Activated CD4-positive, CD25-positive, alpha-beta regulatory T cell treated with anti-CD3 and anti-CD28 coated beads, Interleukin-2, amount 50 U/mL, for 24 hours (primary cell): ENCODE measurements around the gene ATG13.
"Not testable (repeated sequence)": the region's sequence is repeated elsewhere in the genome, so short reads cannot be mapped to it uniquely, and the experiment has no call there.

ENCODE experiments used
- ATAC-seq, 2 donors: fragments of 150-1000 bp; cut with Tn5 transposase; one replicate each; pipeline ENCODE4 v1.10.0; 2021; ENCODE audit warnings: mild to moderate bottlenecking in 1 of 2, moderate library complexity in 1 of 2

Gene ATG13

GRCh38 chr11:46649180-46649738 is 31.9 kb downstream of the ATG13 start:
- no peak for ATAC-seq

GRCh38 chr11:46655631-46656030 is 38.3 kb downstream of the ATG13 start:
- no peak for ATAC-seq

- no peak for ATAC-seq
These were observed 39.8 kb downstream of the ATG13 start for GRCh38 chr11:46657186-46657585.

- ATAC-seq = no peak
These were observed 40.9 kb downstream of the ATG13 start for GRCh38 chr11:46658259-46658658.

GRCh38 chr11:46659908-46660307 is 42.6 kb downstream of the ATG13 start:
- no peak for ATAC-seq

- ATAC-seq = no peak
These were observed 44.5 kb downstream of the ATG13 start for GRCh38 chr11:46661836-46662235.

DNA sequence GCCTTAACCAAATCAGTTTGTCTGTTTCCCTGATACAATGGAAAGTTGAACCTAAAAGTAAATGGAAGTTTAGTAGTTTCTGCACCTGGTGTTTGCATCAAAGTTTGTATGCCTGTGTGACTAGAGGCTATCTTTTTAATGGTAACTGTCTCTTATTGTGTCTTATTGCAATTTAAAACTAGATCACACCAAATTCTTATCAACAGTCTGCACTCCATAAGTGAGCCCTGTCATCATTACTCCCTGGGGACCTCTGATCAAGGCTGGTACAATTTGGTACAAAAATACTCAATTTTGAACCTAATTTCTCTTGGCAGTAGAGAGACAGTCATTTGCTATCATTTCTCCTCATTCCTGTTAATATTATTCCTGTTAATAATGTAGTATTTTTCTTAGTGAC is 45.0 kb downstream of the ATG13 start:
- no peak for ATAC-seq

GRCh38 chr11:46663277-46663940 is 46.1 kb downstream of the ATG13 start:
- no peak for ATAC-seq

DNA sequence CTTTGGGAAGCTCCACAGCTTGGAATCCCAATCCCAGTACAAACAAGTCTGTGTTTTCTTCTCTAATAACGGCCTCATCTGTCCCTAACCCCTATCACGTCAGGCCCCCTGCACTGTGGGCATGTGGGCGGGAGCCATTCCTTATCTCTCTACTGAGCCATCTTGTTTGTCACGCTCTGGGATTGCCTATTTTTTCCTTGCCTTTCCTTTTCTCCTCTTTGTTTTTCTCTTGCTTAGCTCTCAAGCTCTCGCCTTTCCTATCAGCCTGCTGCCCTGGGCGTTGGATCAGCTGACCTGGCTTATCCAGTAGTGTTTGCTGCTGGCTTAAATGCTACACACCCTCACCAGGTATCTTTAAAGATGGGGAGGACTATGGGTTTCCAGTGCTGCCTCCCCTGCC is 47.3 kb downstream of the ATG13 start:
- ATAC-seq = no peak

DNA sequence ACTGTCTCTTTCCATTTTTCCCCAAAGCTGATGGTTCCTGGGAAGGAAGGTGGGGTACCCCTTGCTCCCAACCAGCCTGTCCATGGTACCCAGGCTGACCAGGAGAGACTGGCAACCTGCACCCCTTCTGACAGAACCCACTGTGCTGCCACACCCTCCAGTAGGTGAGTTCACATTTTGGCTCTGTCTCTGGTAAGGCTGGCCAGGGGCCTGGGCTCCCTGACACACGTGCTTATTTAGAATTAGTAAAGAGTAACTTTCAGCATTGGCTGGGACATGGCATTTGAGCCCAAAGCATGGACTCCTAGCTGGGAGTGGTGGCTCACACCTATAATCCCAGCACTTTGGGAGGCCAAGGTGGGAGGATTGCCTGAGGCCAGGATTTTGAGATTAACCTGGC is 48.0 kb downstream of the ATG13 start:
- no peak for ATAC-seq

DNA sequence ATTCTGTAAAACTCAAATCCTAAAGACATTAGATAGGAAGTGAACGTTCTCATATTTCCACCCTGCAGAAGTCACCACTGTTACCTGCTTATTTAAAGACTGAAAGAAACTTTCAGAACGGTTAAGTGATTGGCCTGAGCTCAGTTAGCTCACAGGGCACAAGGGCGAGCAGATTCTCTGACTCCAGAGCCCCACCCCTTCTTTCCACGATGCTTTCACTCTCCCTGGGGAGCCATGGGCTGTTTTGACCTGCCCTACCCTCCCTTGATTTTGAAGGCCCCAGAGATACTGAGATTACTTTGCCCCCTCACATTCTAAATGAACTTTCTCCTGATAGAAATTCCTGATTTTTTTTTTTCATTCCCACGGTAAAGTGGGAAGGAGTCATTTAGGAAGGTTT is 49.2 kb downstream of the ATG13 start:
- ATAC-seq = no peak

DNA sequence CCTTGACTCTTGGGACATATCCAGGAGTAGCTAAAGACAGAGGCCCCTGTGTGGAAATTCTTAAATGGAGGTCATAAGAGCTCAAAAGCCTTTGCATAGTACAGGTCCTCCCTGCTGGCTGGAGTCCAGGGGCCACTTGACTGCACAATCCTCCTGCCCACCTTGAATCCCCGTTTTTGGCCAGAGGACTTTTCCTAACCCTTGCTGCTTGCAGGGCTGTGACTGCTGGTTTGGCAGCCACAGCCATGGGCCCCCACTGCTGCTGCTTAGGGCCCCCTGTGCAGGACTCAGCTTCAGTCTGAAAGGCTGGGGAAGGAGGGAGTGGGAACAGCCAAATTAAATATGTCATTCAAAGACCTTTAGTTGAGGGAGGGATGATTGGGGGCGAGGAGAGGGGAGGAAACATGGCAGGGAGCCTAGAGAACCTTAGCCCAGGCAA is 49.7 kb downstream of the ATG13 start:
- ATAC-seq = no peak

DNA sequence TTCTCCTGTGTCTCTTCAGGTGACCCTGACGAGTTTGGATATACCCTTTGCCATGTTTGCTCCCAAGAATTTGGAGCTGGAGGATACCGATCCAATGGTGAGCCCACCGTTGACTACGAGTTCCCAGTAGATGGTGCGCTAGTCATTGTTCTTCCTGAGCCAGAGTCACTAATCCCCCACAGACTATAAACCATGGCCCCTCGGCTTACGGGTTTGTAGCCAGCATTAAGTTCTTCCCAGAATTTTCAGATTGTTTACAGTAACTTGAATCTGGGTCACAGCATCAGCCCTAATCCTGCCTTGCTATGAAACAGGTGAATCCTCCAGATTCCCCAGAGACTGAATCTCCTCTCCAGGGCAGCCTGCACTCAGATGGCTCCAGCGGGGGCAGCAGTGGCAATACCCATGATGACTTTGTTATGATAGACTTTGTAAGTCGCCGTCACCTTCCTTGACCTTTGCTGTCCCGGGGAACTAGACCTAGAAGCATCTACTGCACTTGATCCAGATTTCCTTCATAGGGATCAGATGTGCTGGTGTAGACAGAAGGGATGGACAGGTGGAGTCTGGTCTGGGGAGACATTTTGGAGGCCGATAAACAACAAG is 51.2 kb downstream of the ATG13 start:
- ATAC-seq = no peak

- no peak for ATAC-seq
These were observed 52.4 kb downstream of the ATG13 start for GRCh38 chr11:46669711-46670139.

- ATAC-seq = not testable (repeated sequence)
These were observed 53.2 kb downstream of the ATG13 start for GRCh38 chr11:46670521-46670920.

DNA sequence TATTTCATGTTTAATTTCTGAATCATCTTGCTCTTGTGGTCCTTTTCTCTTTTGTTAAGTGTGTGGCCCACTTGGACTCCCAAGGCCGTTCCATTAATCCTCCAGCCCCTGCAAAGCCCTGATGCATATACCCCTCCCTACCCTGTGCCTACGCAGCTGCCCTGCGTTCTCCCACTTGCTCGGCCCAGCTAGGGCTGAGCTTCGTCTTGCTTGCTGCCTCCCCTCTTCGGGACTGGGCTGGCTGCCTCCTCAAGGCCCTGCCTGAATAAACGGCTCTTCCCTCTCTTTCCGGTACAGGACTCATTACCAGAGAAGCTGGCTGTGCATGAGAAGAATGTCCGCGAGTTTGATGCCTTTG is 54.6 kb downstream of the ATG13 start:
- ATAC-seq = no peak

DNA sequence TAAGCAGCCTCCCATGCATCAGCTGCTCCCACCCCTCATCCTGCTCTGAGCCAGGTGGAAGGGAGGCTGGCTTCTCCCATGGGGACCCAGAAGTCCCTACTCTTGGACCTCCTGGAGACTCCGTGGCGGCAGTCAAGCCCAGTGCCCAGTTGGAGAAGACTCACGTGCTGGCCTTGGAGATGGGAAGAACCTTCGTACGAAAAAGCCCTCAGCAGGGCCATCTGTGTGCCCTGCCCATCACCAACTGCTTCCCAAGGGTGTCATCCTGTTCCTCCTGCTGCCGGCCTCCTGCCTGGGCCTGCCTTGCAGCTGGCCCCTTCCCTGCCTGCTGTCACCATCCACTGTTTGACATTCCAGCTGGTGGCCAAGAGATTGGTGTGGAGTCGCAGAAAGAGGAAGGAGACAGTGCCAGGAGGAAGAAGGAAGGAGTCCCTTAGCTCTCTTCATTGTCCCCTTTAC is 55.1 kb downstream of the ATG13 start:
- ATAC-seq = no peak

DNA sequence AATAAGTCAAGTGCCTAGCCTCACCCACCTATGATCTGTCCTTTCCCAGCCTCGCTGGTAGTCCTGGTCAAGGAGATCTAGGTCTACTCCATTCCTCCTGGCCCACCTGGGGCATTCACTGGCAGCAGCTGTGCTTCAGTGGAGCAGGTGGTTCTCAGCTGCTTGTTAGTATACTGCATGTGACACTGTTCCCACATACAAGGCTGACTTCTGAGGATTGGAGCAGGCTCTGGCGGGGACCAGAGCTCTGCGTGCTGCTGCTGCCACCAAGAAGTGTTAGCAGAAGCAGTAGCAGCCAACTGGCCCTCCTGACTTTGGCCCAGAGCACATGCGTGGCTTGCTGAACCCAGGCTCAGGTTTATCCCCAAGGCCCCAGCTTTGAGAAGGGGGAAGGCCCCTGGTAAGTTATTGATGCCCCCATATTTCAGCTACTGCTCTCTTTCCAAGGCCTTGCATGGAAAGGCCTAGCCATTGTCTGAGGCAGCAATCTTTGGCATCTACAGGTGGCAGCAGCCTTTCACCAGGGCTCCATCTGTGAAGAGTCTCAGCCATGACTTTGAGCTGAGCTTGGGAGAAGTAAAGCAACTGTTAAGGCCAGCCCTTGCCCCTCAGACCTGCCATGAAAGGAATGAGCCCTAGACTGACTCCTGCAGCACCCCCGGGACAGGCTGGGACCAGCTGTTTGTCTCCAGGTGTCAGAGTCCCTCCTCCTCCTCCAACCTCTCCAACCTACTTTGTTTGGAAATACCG is 56.5 kb downstream of the ATG13 start:
- no peak for ATAC-seq

DNA sequence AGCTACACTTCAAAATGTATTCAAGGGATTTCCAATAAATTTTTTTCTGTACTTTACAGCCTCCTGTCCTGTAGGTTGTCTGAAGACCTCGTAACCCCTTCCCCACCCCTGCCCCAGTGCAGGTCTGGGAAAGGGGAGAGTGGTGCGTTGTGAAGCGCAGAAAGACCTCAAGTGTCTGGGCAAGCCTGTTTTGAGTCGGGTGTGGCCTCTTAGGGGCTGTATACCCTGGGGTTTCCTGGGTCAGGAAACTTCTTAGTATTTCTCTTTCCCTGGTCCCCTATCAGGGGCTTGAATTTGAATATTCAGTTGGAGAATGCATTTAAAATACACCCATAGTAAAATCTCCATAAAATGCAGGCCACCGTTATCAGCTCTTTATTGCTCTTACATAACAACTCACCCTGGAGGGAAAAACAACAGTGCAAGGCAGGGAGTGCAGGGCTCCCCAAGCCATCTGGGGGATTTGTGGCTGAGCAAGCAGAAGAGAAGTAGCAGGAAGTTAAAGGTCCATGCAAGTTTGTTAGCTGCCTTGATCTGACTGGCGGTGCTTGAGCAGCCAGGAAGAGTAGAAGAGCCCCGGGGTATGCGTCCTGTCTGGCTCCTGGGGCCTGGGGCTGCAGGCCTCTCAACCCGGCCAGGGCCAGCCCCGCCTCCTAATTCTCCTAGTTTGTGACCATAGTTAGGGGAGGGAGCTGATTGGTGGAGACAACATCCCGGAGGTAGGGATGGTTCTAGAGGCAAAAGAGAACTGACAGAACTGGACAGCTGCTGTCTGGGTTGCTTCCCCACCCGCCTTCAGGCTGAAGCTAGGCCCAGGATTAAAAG is 57.3 kb downstream of the ATG13 start:
- ATAC-seq = no peak

- ATAC-seq = no peak
These were observed 58.0 kb downstream of the ATG13 start for GRCh38 chr11:46675288-46675851.

GRCh38 chr11:46675949-46676348 is 58.6 kb downstream of the ATG13 start:
- ATAC-seq = no peak

- ATAC-seq = no peak
These were observed 59.2 kb downstream of the ATG13 start for GRCh38 chr11:46676436-46677158.
